H9 (cell line): Measurements from ENCODE around the gene PCDHGB5. TPM values are rescaled to one million over a fixed set of nuclear protein-coding genes. Genes with fewer than 3 reads are reported as not detected.

Source experiments
- DNase-seq: peaks from one replicate; pipeline ENCODE4 v3.0.0-alpha.2; 2017
- H2AFZ ChIP-seq: one replicate; pipeline ENCODE4 v1.6.1; 2013; ENCODE audit warnings: mild to moderate bottlenecking, low read length, control low read depth, moderate library complexity
- H2AK5ac ChIP-seq: 2 replicates; pipeline ENCODE4 v1.6.1; 2013; ENCODE audit warnings: low read length, control low read depth, mixed read lengths; ENCODE audit not compliant: insufficient read length
- H2BK120ac ChIP-seq: one replicate; pipeline ENCODE4 v1.6.1; 2013; ENCODE audit warnings: low read depth, mild to moderate bottlenecking, low read length, control low read depth, inconsistent platforms; ENCODE audit not compliant: poor library complexity, severe bottlenecking
- H2BK12ac ChIP-seq: 2 replicates; pipeline ENCODE4 v1.6.1; 2013; ENCODE audit warnings: low read length, control low read depth, mixed read lengths, low read depth; ENCODE audit not compliant: insufficient read length
- H2BK15ac ChIP-seq: 2 replicates; pipeline ENCODE4 v1.6.1; 2013; ENCODE audit warnings: low read depth, low read length, control low read depth
- H2BK20ac ChIP-seq: one replicate; pipeline ENCODE4 v1.6.1; 2013; ENCODE audit warnings: low read depth, mild to moderate bottlenecking, low read length, control low read depth, inconsistent platforms; ENCODE audit not compliant: poor library complexity, severe bottlenecking
- H2BK5ac ChIP-seq: 2 replicates; pipeline ENCODE4 v1.6.1; 2013; ENCODE audit warnings: low read length, control low read depth, mixed read lengths; ENCODE audit not compliant: insufficient read length
- H3K14ac ChIP-seq: 2 replicates; pipeline ENCODE4 v1.6.1; 2013; ENCODE audit warnings: low read length, control low read depth; ENCODE audit not compliant: insufficient read depth
- H3K18ac ChIP-seq: 2 replicates; pipeline ENCODE4 v1.6.1; 2013; ENCODE audit warnings: low read depth, mild to moderate bottlenecking, mixed read lengths, low read length, control low read depth; ENCODE audit not compliant: insufficient read length
- H3K23ac ChIP-seq: 2 replicates; pipeline ENCODE4 v1.6.1; 2013; ENCODE audit warnings: low read length, control low read depth, mixed read lengths, low read depth; ENCODE audit not compliant: insufficient read length
- H3K23me2 ChIP-seq: 2 replicates; pipeline ENCODE4 v1.6.1; 2013; ENCODE audit warnings: low read depth, mild to moderate bottlenecking, mixed read lengths, low read length, control low read depth; ENCODE audit not compliant: insufficient read length, poor library complexity, severe bottlenecking
- H3K27ac ChIP-seq: 2 replicates; pipeline ENCODE4 v1.5.1; 2013; ENCODE audit warnings: low read length, control low read depth, mixed read lengths, low read depth; ENCODE audit not compliant: insufficient read length
- H3K27me3 ChIP-seq: 2 replicates; pipeline ENCODE4 v1.6.1; 2013; ENCODE audit warnings: low read length, control low read depth, inconsistent platforms; ENCODE audit not compliant: insufficient read depth
- H3K4ac ChIP-seq: 2 replicates; pipeline ENCODE4 v1.6.1; 2013; ENCODE audit warnings: low read depth, mild to moderate bottlenecking, control low read depth, inconsistent platforms, low read length, moderate library complexity
- H3K4me1 ChIP-seq: 2 replicates; pipeline ENCODE4 v1.6.1; 2013; ENCODE audit warnings: low read length, control low read depth, inconsistent platforms; ENCODE audit not compliant: insufficient read depth
- H3K4me2 ChIP-seq: 2 replicates; pipeline ENCODE4 v1.6.1; 2013; ENCODE audit warnings: low read length, control low read depth, mixed read lengths; ENCODE audit not compliant: insufficient read length, insufficient read depth
- H3K56ac ChIP-seq: 2 replicates; pipeline ENCODE4 v1.6.1; 2013; ENCODE audit warnings: low read depth, mild to moderate bottlenecking, mixed read lengths, low read length, control low read depth; ENCODE audit not compliant: insufficient read length
- H3K79me1 ChIP-seq: 2 replicates; pipeline ENCODE4 v1.6.1; 2013; ENCODE audit warnings: low read depth, mild to moderate bottlenecking, moderate library complexity, low read length, control low read depth, inconsistent platforms; ENCODE audit not compliant: insufficient read depth, poor library complexity, severe bottlenecking
- H3K79me2 ChIP-seq: 2 replicates; pipeline ENCODE4 v1.6.1; 2013; ENCODE audit warnings: low read length, control low read depth, inconsistent platforms; ENCODE audit not compliant: insufficient read depth
- H3K9ac ChIP-seq: 2 replicates; pipeline ENCODE4 v1.6.1; 2013; ENCODE audit warnings: low read length, control low read depth, mixed read lengths; ENCODE audit not compliant: insufficient read length; ENCODE audit errors: extremely low read depth
- H3K9me3 ChIP-seq: one replicate; pipeline ENCODE4 v1.6.1; 2013; ENCODE audit warnings: low read depth, low read length, inconsistent platforms; ENCODE audit not compliant: control insufficient read depth
- H3T11ph ChIP-seq: one replicate; pipeline ENCODE4 v1.6.1; 2013; ENCODE audit warnings: mild to moderate bottlenecking, low read length, control low read depth, inconsistent platforms
- H4K20me1 ChIP-seq: one replicate; pipeline ENCODE4 v1.6.1; 2013; ENCODE audit not compliant: control insufficient read depth, insufficient read length, insufficient read depth
- H4K5ac ChIP-seq: 2 replicates; pipeline ENCODE4 v1.6.1; 2013; ENCODE audit warnings: low read depth, mild to moderate bottlenecking, mixed read lengths, low read length, control low read depth; ENCODE audit not compliant: insufficient read length
- H4K8ac ChIP-seq: replicated peaks from 2 replicates; pipeline ENCODE4 v1.6.1; 2013; ENCODE audit warnings: low read length, control low read depth, mixed read lengths, low read depth; ENCODE audit not compliant: insufficient read length
- H4K91ac ChIP-seq: 2 replicates; pipeline ENCODE4 v1.6.1; 2013; ENCODE audit warnings: low read depth, mild to moderate bottlenecking, moderate library complexity, mixed read lengths, low read length, control low read depth; ENCODE audit not compliant: insufficient read length
- H3K27ac Mint-ChIP-seq, 3 experiments: 2 replicates in 2 of 3; 3 replicates in 1 of 3; pipeline ENCODE4 v1.8.0; 2020 to 2021; ENCODE audit warnings: mixed read lengths in 3 of 3, mild to moderate bottlenecking in 1 of 3, moderate library complexity in 1 of 3
- H3K27me3 Mint-ChIP-seq: 2 replicates; pipeline ENCODE4 v1.8.0; 2021; ENCODE audit warnings: low read depth, mild to moderate bottlenecking, moderate library complexity, mixed read lengths
- H3K36me3 Mint-ChIP-seq, 3 experiments: 2 replicates in 2 of 3; 3 replicates in 1 of 3; pipeline ENCODE4 v1.8.0; 2020 to 2021; ENCODE audit warnings: low read depth in 3 of 3, mixed read lengths in 3 of 3; ENCODE audit not compliant: insufficient read depth in 1 of 3
- H3K4me1 Mint-ChIP-seq, 2 experiments: 2 replicates each; pipeline ENCODE4 v1.8.0; 2020; ENCODE audit warnings: mixed read lengths in 2 of 2
- H3K4me3 Mint-ChIP-seq, 2 experiments: 2 replicates in 1 of 2; 3 replicates in 1 of 2; pipeline ENCODE4 v1.8.0; 2020 to 2021; ENCODE audit warnings: mild to moderate bottlenecking in 2 of 2, mixed read lengths in 2 of 2, moderate library complexity in 1 of 2
- H3K9me3 Mint-ChIP-seq, 2 experiments: 2 replicates in 1 of 2; 3 replicates in 1 of 2; pipeline ENCODE4 v1.8.0; 2020; ENCODE audit warnings: mild to moderate bottlenecking in 2 of 2, mixed read lengths in 2 of 2, moderate library complexity in 1 of 2
- CTCF ChIP-seq: fragments of 200-600 bp; sonication (generic); conservative IDR thresholded peaks from 3 replicates; pipeline ENCODE4 v1.8.0; 2021; ENCODE audit warnings: antibody characterized with exemption, mild to moderate bottlenecking
- WGBS: extraction: QIAGEN DNeasy Blood & Tissue Kit; methylation state at CpG from one replicate; pipeline ENCODE4 v1.1.7; 2013; ENCODE audit warnings: missing lambda C conversion rate, low lambda C conversion rate, mixed read lengths; ENCODE audit not compliant: insufficient read length; ENCODE audit errors: extremely low coverage; 5-methylcytosine and 5-hydroxymethylcytosine counted together
- total RNA-seq: library from RNA; stranded (reverse); gene quantifications from 2 replicates; pipeline ENCODE4 v1.2.1, GENCODE V29; 2021

Gene PCDHGB5
- total RNA-seq, 1 experiment from 2014 or later, result 3.8 TPM

GRCh38 chr5:141437221-141437620, 39.5 kb downstream of the PCDHGB5 start:
- no peak overlapping the region for H3K4me2 ChIP-seq
- no peak for DNase-seq
- no peak overlapping the region for H4K8ac ChIP-seq
- TF ChIP-seq CTCF, result no peak
- no CpG with 5 or more reads among the region's 2 CpGs for WGBS
- no peak overlapping the region for H3K23ac ChIP-seq
- Mint-ChIP-seq H3K9me3 (peaks cover 27 to 28% of the 10 kb centered on the region in 2 experiments), H3K36me3 (peaks cover 20 to 31% (median 25%) of the 10 kb centered on the region in 3 experiments; a peak in 6 of 7 replicates), H3K27ac (no peak overlapping the region), H3K27me3 (no peaks in the 10 kb centered on the region), H3K4me3 (no peak overlapping the region), H3K4me1 (peaks cover 5 to 9% of the 10 kb centered on the region in 2 experiments; a peak in 3 of 4 replicates)
- no peak overlapping the region for H3K18ac ChIP-seq
- no peak overlapping the region for H2AFZ ChIP-seq
- no peak overlapping the region for H4K5ac ChIP-seq
- no peak overlapping the region for H3K56ac ChIP-seq
- no peak overlapping the region for H3K27ac ChIP-seq
- H3K14ac ChIP-seq, result no peak overlapping the region
- no peaks in the 10 kb centered on the region for H3K79me1 ChIP-seq
- no peak overlapping the region for H2BK20ac ChIP-seq
- H3K9ac ChIP-seq, result no peak overlapping the region
- no peak overlapping the region for H3K4ac ChIP-seq
- no peak overlapping the region for H2BK15ac ChIP-seq
- H2BK5ac ChIP-seq, result no peak overlapping the region
- no peak overlapping the region for H2BK120ac ChIP-seq
- no peaks in the 10 kb centered on the region for H4K20me1 ChIP-seq
- no peaks in the 10 kb centered on the region for H3K23me2 ChIP-seq
- no peak overlapping the region for H3T11ph ChIP-seq
- H2BK12ac ChIP-seq, result no peak overlapping the region
- H3K4me1 ChIP-seq, result peaks cover 2% of the 10 kb centered on the region; the same call in 1 of the 2 replicates
- H3K27me3 ChIP-seq, result no peaks in the 10 kb centered on the region
- H3K9me3 ChIP-seq, result no peaks in the 10 kb centered on the region
- H3K79me2 ChIP-seq, result no peaks in the 10 kb centered on the region
- no peak overlapping the region for H2AK5ac ChIP-seq
- H4K91ac ChIP-seq, result no peak overlapping the region
